Fibroblast of the aortic adventitia (primary cell): ENCODE results near the gene SLC2A1. TPM values are rescaled to one million over a fixed set of nuclear protein-coding genes. Genes with fewer than 3 reads are reported as not detected.

Experiments
- DNase-seq: peaks from one replicate; pipeline ENCODE4 v3.0.0-alpha.2; 2010; ENCODE audit warnings: low read depth
- H3K4me3 ChIP-seq: 2 replicates; pipeline ENCODE4 v1.5.1; 2011; ENCODE audit warnings: low read depth, mild to moderate bottlenecking, control low read depth, low read length, moderate library complexity
- total RNA-seq: library from RNA; depleted of rRNA; stranded (reverse); fragments of >200 nt; gene quantifications from 2 replicates; pipeline ENCODE4 v1.2.3, GENCODE V29; 2012; ENCODE audit warnings: low replicate concordance
- TF ChIP-seq, protein P1 (sequence below): IDR thresholded peaks from 2 replicates; pipeline ENCODE4 v1.5.1; 2011; ENCODE audit warnings: mild to moderate bottlenecking, low read length, control low read depth, inconsistent platforms; ENCODE audit not compliant: insufficient read depth

SLC2A1 gene
- total RNA-seq, 1 donor, result 16.3 TPM

GRCh38 chr1:42975561-42976225, 17.0 kb upstream of the SLC2A1 start:
- TF ChIP-seq, protein P1, sequence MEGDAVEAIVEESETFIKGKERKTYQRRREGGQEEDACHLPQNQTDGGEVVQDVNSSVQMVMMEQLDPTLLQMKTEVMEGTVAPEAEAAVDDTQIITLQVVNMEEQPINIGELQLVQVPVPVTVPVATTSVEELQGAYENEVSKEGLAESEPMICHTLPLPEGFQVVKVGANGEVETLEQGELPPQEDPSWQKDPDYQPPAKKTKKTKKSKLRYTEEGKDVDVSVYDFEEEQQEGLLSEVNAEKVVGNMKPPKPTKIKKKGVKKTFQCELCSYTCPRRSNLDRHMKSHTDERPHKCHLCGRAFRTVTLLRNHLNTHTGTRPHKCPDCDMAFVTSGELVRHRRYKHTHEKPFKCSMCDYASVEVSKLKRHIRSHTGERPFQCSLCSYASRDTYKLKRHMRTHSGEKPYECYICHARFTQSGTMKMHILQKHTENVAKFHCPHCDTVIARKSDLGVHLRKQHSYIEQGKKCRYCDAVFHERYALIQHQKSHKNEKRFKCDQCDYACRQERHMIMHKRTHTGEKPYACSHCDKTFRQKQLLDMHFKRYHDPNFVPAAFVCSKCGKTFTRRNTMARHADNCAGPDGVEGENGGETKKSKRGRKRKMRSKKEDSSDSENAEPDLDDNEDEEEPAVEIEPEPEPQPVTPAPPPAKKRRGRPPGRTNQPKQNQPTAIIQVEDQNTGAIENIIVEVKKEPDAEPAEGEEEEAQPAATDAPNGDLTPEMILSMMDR, result no peak
- DNase-seq, result no peak
- H3K4me3 ChIP-seq, result no peak overlapping the region

DNA sequence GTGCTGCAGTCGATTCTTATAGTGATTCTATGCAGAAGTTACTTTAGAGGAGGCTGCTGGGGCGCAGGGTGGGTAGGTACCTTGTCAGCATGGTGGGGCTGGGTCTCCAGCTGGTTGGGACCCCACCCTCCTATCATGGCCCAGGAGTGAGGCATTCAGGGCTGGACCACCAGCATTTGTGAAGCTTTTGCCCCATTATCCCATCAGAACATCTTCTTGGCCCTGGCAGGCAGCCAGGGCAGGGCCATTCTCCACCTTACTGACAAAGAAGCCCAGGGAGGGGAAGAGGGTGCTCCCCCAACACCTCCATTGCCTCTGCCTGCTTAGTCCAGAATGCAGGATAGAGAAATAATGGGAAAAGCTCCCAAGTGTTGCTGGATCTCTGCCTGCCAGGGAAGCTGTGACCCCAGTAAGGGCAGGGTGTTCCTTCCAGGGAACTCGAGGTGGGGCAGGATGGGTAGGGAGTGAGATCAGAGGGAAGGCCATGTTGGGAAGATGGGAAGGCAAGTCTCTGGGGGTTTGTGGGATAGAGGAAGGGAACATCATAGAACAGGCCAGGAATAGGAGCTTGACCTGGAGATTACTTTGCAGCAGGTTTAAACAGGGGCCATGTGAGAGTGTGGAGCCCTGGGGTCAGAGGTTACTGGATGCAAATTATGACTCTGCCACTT, 16.2 kb upstream of the SLC2A1 start:
- DNase-seq, result no peak
- TF ChIP-seq, protein P1, result no peak
- no peak overlapping the region for H3K4me3 ChIP-seq

DNA sequence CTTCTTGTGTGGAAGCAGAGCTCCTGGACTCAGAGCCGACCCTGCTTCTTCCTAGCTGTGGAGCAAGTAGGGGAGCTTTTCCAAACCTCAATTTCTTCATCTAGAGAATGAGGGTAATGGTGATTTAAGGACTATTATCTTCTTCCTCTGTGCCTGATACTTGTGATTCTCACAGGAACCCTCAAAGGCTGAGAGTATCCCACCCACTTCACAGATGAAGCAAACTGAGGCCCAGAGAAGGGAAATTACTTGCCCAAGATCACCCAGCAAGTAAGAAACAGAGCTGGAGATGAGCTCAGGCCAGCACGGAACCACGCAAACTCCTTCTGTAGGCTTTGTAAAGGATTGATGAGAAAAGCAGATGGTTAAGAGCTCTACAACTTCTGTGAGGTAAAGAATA, 15.1 kb upstream of the SLC2A1 start:
- H3K4me3 ChIP-seq, result no peak overlapping the region
- TF ChIP-seq, protein P1, result no peak
- no peak for DNase-seq

DNA sequence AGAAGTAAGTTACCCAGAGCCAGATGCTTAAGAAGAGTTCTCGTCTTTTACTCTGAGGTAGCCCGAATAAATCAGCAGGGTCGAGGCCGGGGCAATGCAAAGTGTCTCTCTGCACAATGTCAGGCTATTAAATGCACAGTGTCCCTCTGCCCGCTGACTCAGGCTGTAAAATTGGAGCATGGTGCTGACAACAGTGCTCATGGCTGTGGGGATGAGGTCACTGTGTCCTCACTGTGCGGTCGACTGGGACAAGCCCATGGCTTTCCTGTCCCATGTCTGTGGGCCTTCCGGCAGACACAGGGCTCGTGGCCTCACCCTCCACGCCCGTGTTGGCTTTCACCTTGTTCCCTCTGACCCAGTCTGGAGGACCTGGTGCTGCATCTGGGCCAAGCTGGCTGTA, 14.6 kb upstream of the SLC2A1 start:
- no peak overlapping the region for H3K4me3 ChIP-seq
- DNase-seq, result no peak
- TF ChIP-seq, protein P1, result no peak

DNA sequence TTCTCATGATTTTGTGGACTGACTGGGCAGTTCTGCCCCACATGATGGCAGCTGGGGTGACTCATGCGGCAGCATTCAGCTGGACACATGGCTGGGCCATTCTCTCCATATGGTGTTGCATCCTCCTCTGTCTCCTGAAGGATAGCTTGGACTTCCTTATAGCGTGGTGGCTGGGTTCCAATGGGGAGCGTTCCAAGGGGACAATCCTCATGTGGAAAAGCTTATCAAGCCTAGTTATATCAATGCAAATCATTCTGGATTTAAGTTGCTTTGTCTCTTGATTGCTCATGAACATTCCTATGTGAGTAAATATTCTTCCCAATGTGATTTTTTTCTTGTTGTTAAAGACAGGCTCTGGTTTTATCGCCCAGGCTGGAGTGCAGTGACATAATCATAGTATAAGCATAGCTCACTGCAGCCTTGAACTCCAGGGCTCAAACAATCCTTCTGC, 13.2 kb upstream of the SLC2A1 start:
- DNase-seq, result peak; percentile 91
- no peak overlapping the region for H3K4me3 ChIP-seq
- TF ChIP-seq, protein P1, result no peak

DNA sequence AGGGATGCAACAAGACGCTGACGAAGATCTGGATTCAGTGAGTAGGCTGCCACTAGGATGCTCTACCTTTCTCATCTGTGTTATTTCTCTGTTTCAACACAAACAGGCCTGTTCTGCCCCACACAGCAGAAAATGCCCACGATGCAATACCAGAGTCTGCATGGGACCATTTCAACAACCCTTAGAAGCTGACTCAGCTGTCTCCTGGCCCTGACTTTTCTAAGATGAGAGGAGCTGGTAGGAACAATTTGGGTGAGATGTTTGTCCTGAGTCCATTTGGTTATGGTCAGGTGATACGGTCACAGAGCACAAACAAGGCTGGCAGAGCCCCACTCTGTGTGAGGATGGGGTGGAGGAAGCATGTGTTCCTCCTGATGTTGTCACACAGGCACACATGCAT, 11.5 kb upstream of the SLC2A1 start:
- TF ChIP-seq, protein P1, result no peak
- H3K4me3 ChIP-seq, result no peak overlapping the region
- DNase-seq, result no peak
